Measurements from ENCODE around the gene TMEM272. TPM values are rescaled to one million over a fixed set of nuclear protein-coding genes. Genes with fewer than 3 reads are reported as not detected.

TMEM272 gene
- total and polyA plus RNA-seq, 9 of the 15 experiments (the other 6 are each of a cell fraction or from before 2014, with no cell fraction given), result 0.04 to 0.16 (median 0.06) TPM; not detected in 2

GRCh38 chr13:51767100-51767499, 77.9 kb downstream of the TMEM272 start (continued):
- no peak for TF ChIP-seq DMBX1 (CRISPR knock-in tag; IDR thresholded peaks at IDR 0.05; ENCODE audit: borderline replicate concordance)

- Histone ChIP-seq H3K27me3 (ENCODE audit: control insufficient read depth in 2 of 2, insufficient read depth in 2 of 2, low read length in 2 of 2) (no peaks in the 10 kb centered on the region), H3K79me2 (ENCODE audit: control insufficient read depth, insufficient read depth, low read length) (no peaks in the 10 kb centered on the region), H3K4me1 (replicated peaks in 1 of 2; ENCODE audit: control insufficient read depth in 2 of 2, insufficient read depth in 2 of 2, low read length in 2 of 2) (peaks cover 0 to 3% of the 10 kb centered on the region in 2 experiments; a peak in 2 of 5 replicates), H3K9me1 (ENCODE audit: control insufficient read depth, insufficient read depth, low read length) (no peaks in the 10 kb centered on the region), H3K4me3 (no peak overlapping the region), H3K9me3 (replicated peaks; ENCODE audit: control insufficient read depth, insufficient read depth, low read depth, low read length) (no peaks in the 10 kb centered on the region), H3K27ac (ENCODE audit: extremely low read depth, low read depth, low read length) (no peak overlapping the region), H2AFZ (ENCODE audit: low read depth, low read length) (no peak overlapping the region), H3K9ac (ENCODE audit: insufficient read depth in 1 of 2, low read depth in 2 of 2, low read length in 2 of 2) (no peak overlapping the region), H4K20me1 (replicated peaks; ENCODE audit: control insufficient read depth, insufficient read depth, low read length) (no peaks in the 10 kb centered on the region), H3K36me3 (ENCODE audit: control insufficient read depth, insufficient read depth, low read length) (no peaks in the 10 kb centered on the region), H3K4me2 (ENCODE audit: insufficient read depth, low read length) (no peak overlapping the region)
- DNase-seq (ENCODE audit: extremely low read depth in 1 of 4, low spot score in 3 of 4), result no peak
- POLR2A ChIA-PET, result no interaction called here
- no TSS peak for BruUV-seq (replicated peaks)
- intact Hi-C loops (cut with micrococcal nuclease), result no loop called here
- CTCF ChIA-PET (ENCODE audit: low intra/inter-chr PET ratio), result no interaction called here
- TF ChIP-seq JUN (IDR thresholded peaks at IDR 0.05; ENCODE audit: borderline replicate concordance, low read depth, low read length), result no peak
- TF ChIP-seq JUN (CRISPR knock-in tag; IDR thresholded peaks at IDR 0.05; ENCODE audit: borderline replicate concordance), result no peak
- TF ChIP-seq AFF4 (CRISPR knock-in tag; IDR thresholded peaks at IDR 0.05), result no peak
- TF ChIP-seq CREB3 (tag; conservative IDR thresholded peaks at IDR 0.05; ENCODE audit: low read depth), result no peak
- TF ChIP-seq TRIM25 (IDR thresholded peaks at IDR 0.05; ENCODE audit: borderline replicate concordance), result no peak
- no peak for TF ChIP-seq ZC3H8 (IDR thresholded peaks at IDR 0.05)
- no peak for TF ChIP-seq RNF219 (CRISPR knock-in tag; IDR thresholded peaks at IDR 0.05)
- ATAC-seq, result no peak
- 73% methylated on average over 4 of the region's 4 CpGs for WGBS (ENCODE audit: insufficient coverage, low coverage, missing lambda C conversion rate)
- FAIRE-seq, result no peak
- in situ Hi-C loops (cut with MboI), result no loop called here
Measured at GRCh38 chr13:51765142-51765515, 79.8 kb downstream of the TMEM272 start.
